Calu3 (cell line): ENCODE data around the gene NLGN1. TPM values are rescaled to one million over a fixed set of nuclear protein-coding genes. Genes with fewer than 3 reads are reported as not detected.

Experiments
- BruUV-seq: library from RNA; stranded (reverse); fragments of 400-500 nt; replicated peaks from 2 replicates; lab custom pipeline; 2021; lab: Mats Ljungman, UMichigan
- CTCF ChIA-PET: fragments of 300-600 bp; sonication (Branson Sonifier 250); formaldehyde crosslinking; loops from one replicate; lab custom pipeline; 2022; ENCODE audit warnings: antibody characterized with exemption; lab: Charles Lee
- DNase-seq: peaks from one replicate; pipeline ENCODE4 v3.0.0; 2022
- H3K27ac Mint-ChIP-seq: one replicate; pipeline ENCODE4 v1.8.0; 2022; ENCODE audit warnings: mixed read lengths; ENCODE audit not compliant: unreplicated experiment
- H3K27me3 Mint-ChIP-seq: one replicate; pipeline ENCODE4 v1.8.0; 2022; ENCODE audit warnings: mixed read lengths; ENCODE audit not compliant: unreplicated experiment
- H3K36me3 Mint-ChIP-seq: one replicate; pipeline ENCODE4 v1.8.0; 2022; ENCODE audit warnings: mild to moderate bottlenecking, moderate library complexity, mixed read lengths; ENCODE audit not compliant: insufficient read depth, unreplicated experiment
- H3K4me1 Mint-ChIP-seq: one replicate; pipeline ENCODE4 v1.8.0; 2022; ENCODE audit warnings: mild to moderate bottlenecking, low read depth, mixed read lengths; ENCODE audit not compliant: unreplicated experiment
- H3K4me3 Mint-ChIP-seq: one replicate; pipeline ENCODE4 v1.8.0; 2022; ENCODE audit warnings: mild to moderate bottlenecking, low read depth, moderate library complexity, mixed read lengths; ENCODE audit not compliant: unreplicated experiment
- H3K9me3 Mint-ChIP-seq: one replicate; pipeline ENCODE4 v1.8.0; 2022; ENCODE audit warnings: low read depth, mixed read lengths; ENCODE audit not compliant: unreplicated experiment
- CTCF ChIP-seq: fragments of 200-600 bp; IDR thresholded peaks from one replicate; pipeline ENCODE4 v1.8.0; 2022; ENCODE audit warnings: antibody characterized with exemption; ENCODE audit not compliant: unreplicated experiment
- intact Hi-C: fragments of 100-400 bp; cut with micrococcal nuclease; formaldehyde crosslinking; loops from one replicate; pipeline ENCODE4 v1.10.0; 2022; ENCODE audit not compliant: unreplicated experiment
- total RNA-seq: library from RNA; stranded (reverse); gene quantifications from 2 replicates; pipeline ENCODE4 v1.2.3, GENCODE V29; 2022

The NLGN1 gene
- total RNA-seq, 1 experiment from 2014 or later: 2.6 TPM

GRCh38 chr3:174202116-174202515 lies 804.6 kb downstream of the NLGN1 start:
- Mint-ChIP-seq H3K4me1 (no peaks in the 10 kb centered on the region), H3K9me3 (no peaks in the 10 kb centered on the region), H3K27me3 (no peaks in the 10 kb centered on the region), H3K4me3 (no peak overlapping the region), H3K36me3 (no peaks in the 10 kb centered on the region), H3K27ac (no peak overlapping the region)
- intact Hi-C loops: no loop called here
- no peak for DNase-seq
- no peak for TF ChIP-seq CTCF
- BruUV-seq: no TSS peak
- CTCF ChIA-PET: no interaction called here

GRCh38 chr3:174202561-174202960 lies 805.0 kb downstream of the NLGN1 start:
- BruUV-seq: no TSS peak
- no peak overlapping the region for H3K27ac Mint-ChIP-seq
- H3K4me3 Mint-ChIP-seq: no peak overlapping the region
- no peaks in the 10 kb centered on the region for H3K9me3 Mint-ChIP-seq
- CTCF ChIA-PET: interaction anchor here (0.6 kb wide), 1 partner anchor 873 kb away, joined by 3 read pairs; no protein-coding TSS in a partner anchor
- no peaks in the 10 kb centered on the region for H3K36me3 Mint-ChIP-seq
- no peak for TF ChIP-seq CTCF
- DNase-seq: no peak
- no peaks in the 10 kb centered on the region for H3K4me1 Mint-ChIP-seq
- intact Hi-C loops: no loop called here
- no peaks in the 10 kb centered on the region for H3K27me3 Mint-ChIP-seq

GRCh38 chr3:174204765-174205164 lies 807.2 kb downstream of the NLGN1 start:
- DNase-seq: no peak
- BruUV-seq: no TSS peak
- CTCF ChIA-PET: interaction anchor here (0.6 kb wide), 1 partner anchor 1020 kb away, joined by 3 read pairs; no protein-coding TSS in a partner anchor
- Mint-ChIP-seq H3K27me3 (no peaks in the 10 kb centered on the region), H3K4me1 (no peaks in the 10 kb centered on the region), H3K36me3 (no peaks in the 10 kb centered on the region), H3K27ac (no peak overlapping the region), H3K4me3 (no peak overlapping the region), H3K9me3 (no peaks in the 10 kb centered on the region)
- TF ChIP-seq CTCF: no peak
- intact Hi-C loops: no loop called here

- no TSS peak for BruUV-seq
- Mint-ChIP-seq H3K4me1 (no peaks in the 10 kb centered on the region), H3K27me3 (no peaks in the 10 kb centered on the region), H3K4me3 (no peak overlapping the region), H3K36me3 (no peaks in the 10 kb centered on the region), H3K27ac (no peak overlapping the region), H3K9me3 (no peaks in the 10 kb centered on the region)
- DNase-seq: no peak
- no peak for TF ChIP-seq CTCF
- intact Hi-C loops: no loop called here
- CTCF ChIA-PET: interaction anchor here (0.6 kb wide), 1 partner anchor 1246 kb away, joined by 3 read pairs; no protein-coding TSS in a partner anchor
Measured at GRCh38 chr3:174206607-174207192, 809.2 kb downstream of the NLGN1 start.
